ENCODE data around the gene ELMOD1.
A peak's percentile ranks its signal among the peaks of the same experiment; 100 is the strongest.

The ELMOD1 gene

DNA sequence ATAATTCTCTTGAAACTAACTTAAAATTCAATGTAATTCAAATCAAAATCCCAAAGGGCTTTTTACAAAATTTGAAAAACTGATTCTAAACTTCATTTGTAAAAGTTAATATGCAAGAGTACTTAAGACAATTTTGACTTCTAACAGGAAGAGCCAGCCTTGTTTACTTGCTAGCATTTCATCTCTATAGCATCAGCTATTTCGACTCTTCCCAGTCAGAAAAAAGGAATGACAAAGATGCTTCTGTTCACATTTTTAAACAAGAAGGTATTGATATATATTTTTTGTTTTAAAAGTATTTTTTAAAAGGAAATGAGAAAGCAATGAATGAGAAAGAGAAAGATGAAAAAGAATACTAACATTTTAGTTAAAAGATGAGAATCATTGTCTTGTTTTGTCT lies 104.5 kb downstream of the ELMOD1 start:
- Histone ChIP-seq H3K4me3 (ENCODE audit: low read depth, low read length) (no peak overlapping the region), H3K4me1 (ENCODE audit: control insufficient read depth, insufficient read depth, low read length) (no peaks in the 10 kb centered on the region), H3K36me3 (ENCODE audit: control insufficient read depth in 2 of 2, insufficient read depth in 1 of 2, low read length in 2 of 2) (no peaks in the 10 kb centered on the region), H3K9me3 (ENCODE audit: control insufficient read depth, insufficient read depth, low read depth, low read length) (no peaks in the 10 kb centered on the region), H3K27ac (ENCODE audit: extremely low read depth, low read depth, low read length) (no peak overlapping the region)
- CTCF ChIA-PET, result interaction anchor here (0.7 to 1.6 kb wide), 3 partner anchors 11 to 146 kb away, joined by 3 to 4 read pairs (median 4); no protein-coding TSS in a partner anchor
- POLR2A ChIA-PET, result no interaction called here
- TF ChIP-seq ZFP37 (tag by site-specific recombination; IDR thresholded peaks at IDR 0.05) (no peak), ZNF366 (tag by site-specific recombination; conservative IDR thresholded peaks at IDR 0.05) (no peak), SP2 (tag by site-specific recombination; IDR thresholded peaks at IDR 0.05) (no peak), ZNF571 (tag by site-specific recombination; IDR thresholded peaks at IDR 0.05) (no peak), HOXA7 (CRISPR knock-in tag; IDR thresholded peaks at IDR 0.05; ENCODE audit: borderline replicate concordance) (no peak), ZNF394 (tag by site-specific recombination; IDR thresholded peaks at IDR 0.05; ENCODE audit: borderline replicate concordance) (no peak), ZNF626 (tag by site-specific recombination; IDR thresholded peaks at IDR 0.05) (no peak), BCL11B (tag by site-specific recombination; IDR thresholded peaks at IDR 0.05; ENCODE audit: low read depth) (no peak)
- TF ChIP-seq, protein P1, sequence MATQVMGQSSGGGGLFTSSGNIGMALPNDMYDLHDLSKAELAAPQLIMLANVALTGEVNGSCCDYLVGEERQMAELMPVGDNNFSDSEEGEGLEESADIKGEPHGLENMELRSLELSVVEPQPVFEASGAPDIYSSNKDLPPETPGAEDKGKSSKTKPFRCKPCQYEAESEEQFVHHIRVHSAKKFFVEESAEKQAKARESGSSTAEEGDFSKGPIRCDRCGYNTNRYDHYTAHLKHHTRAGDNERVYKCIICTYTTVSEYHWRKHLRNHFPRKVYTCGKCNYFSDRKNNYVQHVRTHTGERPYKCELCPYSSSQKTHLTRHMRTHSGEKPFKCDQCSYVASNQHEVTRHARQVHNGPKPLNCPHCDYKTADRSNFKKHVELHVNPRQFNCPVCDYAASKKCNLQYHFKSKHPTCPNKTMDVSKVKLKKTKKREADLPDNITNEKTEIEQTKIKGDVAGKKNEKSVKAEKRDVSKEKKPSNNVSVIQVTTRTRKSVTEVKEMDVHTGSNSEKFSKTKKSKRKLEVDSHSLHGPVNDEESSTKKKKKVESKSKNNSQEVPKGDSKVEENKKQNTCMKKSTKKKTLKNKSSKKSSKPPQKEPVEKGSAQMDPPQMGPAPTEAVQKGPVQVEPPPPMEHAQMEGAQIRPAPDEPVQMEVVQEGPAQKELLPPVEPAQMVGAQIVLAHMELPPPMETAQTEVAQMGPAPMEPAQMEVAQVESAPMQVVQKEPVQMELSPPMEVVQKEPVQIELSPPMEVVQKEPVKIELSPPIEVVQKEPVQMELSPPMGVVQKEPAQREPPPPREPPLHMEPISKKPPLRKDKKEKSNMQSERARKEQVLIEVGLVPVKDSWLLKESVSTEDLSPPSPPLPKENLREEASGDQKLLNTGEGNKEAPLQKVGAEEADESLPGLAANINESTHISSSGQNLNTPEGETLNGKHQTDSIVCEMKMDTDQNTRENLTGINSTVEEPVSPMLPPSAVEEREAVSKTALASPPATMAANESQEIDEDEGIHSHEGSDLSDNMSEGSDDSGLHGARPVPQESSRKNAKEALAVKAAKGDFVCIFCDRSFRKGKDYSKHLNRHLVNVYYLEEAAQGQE (tag by site-specific recombination; IDR thresholded peaks at IDR 0.05), result no peak
- TF ChIP-seq, protein P2, sequence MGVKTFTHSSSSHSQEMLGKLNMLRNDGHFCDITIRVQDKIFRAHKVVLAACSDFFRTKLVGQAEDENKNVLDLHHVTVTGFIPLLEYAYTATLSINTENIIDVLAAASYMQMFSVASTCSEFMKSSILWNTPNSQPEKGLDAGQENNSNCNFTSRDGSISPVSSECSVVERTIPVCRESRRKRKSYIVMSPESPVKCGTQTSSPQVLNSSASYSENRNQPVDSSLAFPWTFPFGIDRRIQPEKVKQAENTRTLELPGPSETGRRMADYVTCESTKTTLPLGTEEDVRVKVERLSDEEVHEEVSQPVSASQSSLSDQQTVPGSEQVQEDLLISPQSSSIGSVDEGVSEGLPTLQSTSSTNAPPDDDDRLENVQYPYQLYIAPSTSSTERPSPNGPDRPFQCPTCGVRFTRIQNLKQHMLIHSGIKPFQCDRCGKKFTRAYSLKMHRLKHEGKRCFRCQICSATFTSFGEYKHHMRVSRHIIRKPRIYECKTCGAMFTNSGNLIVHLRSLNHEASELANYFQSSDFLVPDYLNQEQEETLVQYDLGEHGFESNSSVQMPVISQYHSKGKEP (tag by site-specific recombination; IDR thresholded peaks at IDR 0.05), result no peak

DNA sequence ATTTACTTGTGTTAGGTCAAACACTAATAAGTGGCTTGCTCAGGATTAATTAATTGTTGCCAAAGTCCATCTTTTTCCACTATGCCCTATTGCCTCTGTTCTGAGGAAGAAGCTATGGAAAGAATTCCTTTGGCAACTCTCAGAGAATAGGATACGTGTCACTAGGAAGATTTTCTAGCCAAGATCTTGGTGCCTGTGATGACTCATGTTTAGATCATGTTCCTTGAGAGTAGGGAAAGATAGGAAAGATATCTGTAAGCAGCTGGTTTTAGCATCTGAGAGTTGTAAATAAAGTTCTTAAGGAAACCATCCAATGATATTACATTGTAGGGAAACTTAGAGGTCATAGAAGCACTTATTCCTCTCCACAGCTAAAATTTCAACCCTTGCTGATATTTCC lies 105.2 kb downstream of the ELMOD1 start:
- TF ChIP-seq, protein P3, sequence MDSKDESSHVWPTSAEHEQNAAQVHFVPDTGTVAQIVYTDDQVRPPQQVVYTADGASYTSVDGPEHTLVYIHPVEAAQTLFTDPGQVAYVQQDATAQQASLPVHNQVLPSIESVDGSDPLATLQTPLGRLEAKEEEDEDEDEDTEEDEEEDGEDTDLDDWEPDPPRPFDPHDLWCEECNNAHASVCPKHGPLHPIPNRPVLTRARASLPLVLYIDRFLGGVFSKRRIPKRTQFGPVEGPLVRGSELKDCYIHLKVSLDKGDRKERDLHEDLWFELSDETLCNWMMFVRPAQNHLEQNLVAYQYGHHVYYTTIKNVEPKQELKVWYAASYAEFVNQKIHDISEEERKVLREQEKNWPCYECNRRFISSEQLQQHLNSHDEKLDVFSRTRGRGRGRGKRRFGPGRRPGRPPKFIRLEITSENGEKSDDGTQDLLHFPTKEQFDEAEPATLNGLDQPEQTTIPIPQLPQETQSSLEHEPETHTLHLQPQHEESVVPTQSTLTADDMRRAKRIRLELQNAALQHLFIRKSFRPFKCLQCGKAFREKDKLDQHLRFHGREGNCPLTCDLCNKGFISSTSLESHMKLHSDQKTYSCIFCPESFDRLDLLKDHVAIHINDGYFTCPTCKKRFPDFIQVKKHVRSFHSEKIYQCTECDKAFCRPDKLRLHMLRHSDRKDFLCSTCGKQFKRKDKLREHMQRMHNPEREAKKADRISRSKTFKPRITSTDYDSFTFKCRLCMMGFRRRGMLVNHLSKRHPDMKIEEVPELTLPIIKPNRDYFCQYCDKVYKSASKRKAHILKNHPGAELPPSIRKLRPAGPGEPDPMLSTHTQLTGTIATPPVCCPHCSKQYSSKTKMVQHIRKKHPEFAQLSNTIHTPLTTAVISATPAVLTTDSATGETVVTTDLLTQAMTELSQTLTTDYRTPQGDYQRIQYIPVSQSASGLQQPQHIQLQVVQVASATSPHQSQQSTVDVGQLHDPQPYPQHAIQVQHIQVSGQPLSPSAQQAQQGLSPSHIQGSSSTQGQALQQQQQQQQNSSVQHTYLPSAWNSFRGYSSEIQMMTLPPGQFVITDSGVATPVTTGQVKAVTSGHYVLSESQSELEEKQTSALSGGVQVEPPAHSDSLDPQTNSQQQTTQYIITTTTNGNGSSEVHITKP (tag by site-specific recombination; IDR thresholded peaks at IDR 0.05), result no peak
- TF ChIP-seq PRDM1 (tag by site-specific recombination; IDR thresholded peaks at IDR 0.05), result 0 out of 2 replicates have a peak, but pooled peaks have one; percentile 30
- TF ChIP-seq ZNF629 (tag by site-specific recombination; IDR thresholded peaks at IDR 0.05), result 0 out of 2 replicates have a peak, but pooled peaks have one; percentile 28
- no peak for TF ChIP-seq ZNF623 (tag by site-specific recombination; IDR thresholded peaks at IDR 0.05)
- no peak for TF ChIP-seq ZNF311 (tag by site-specific recombination; IDR thresholded peaks at IDR 0.05; ENCODE audit: borderline replicate concordance)
- TF ChIP-seq ZNF792 (tag by site-specific recombination; IDR thresholded peaks at IDR 0.05), result no peak
- TF ChIP-seq ZSCAN30 (tag by site-specific recombination; IDR thresholded peaks at IDR 0.05), result no peak
- peak; percentile 36; the same call in 1 of the 2 replicates for TF ChIP-seq TRIM28 (IDR thresholded peaks at IDR 0.05; ENCODE audit: borderline replicate concordance, low read length)
- no peak for TF ChIP-seq ZEB2 (tag by site-specific recombination; IDR thresholded peaks at IDR 0.05)
- TF ChIP-seq ZFP3 (tag by site-specific recombination; IDR thresholded peaks at IDR 0.05; ENCODE audit: low read depth), result no peak
- TF ChIP-seq ZNF555 (tag by site-specific recombination; conservative IDR thresholded peaks at IDR 0.05), result no peak
- POLR2A ChIA-PET, result no interaction called here
- Histone ChIP-seq H3K36me3 (ENCODE audit: control insufficient read depth in 2 of 2, insufficient read depth in 1 of 2, low read length in 2 of 2) (no peaks in the 10 kb centered on the region), H3K27ac (ENCODE audit: extremely low read depth, low read depth, low read length) (no peak overlapping the region), H3K4me1 (ENCODE audit: control insufficient read depth, insufficient read depth, low read length) (no peaks in the 10 kb centered on the region), H3K4me3 (ENCODE audit: low read depth, low read length) (no peak overlapping the region), H3K9me3 (ENCODE audit: control insufficient read depth, insufficient read depth, low read depth, low read length) (no peaks in the 10 kb centered on the region)
- CTCF ChIA-PET, result interaction anchor here (0.8 kb wide), 1 partner anchor 12 kb away, joined by 3 read pairs; no protein-coding TSS in a partner anchor
